ENCODE results near the gene RDH5. TPM values are rescaled to one million over a fixed set of nuclear protein-coding genes. Genes with fewer than 3 reads are reported as not detected.

RDH5 gene
- total and polyA plus RNA-seq, 2 of the 13 experiments (the other 11 are each of a cell fraction or from before 2014, with no cell fraction given): 2.6 to 5.7 TPM

GRCh38 chr12:55728186-55728938, 8.2 kb downstream of the RDH5 start (continued):
- TF ChIP-seq UBTF (CRISPR knock-in tag; IDR thresholded peaks at IDR 0.05) (peak; percentile 6; the same call in 1 of the 2 replicates), CBFB (CRISPR knock-in tag; IDR thresholded peaks at IDR 0.05) (no peak), NCOA2 (CRISPR knock-in tag; IDR thresholded peaks at IDR 0.05) (no peak), HNRNPLL (IDR thresholded peaks at IDR 0.05; ENCODE audit: low read depth, low read length, poor library complexity, severe bottlenecking) (peak; percentile 26), ZNF878 (CRISPR knock-in tag; IDR thresholded peaks at IDR 0.05) (no peak), ZBTB38 (CRISPR knock-in tag; IDR thresholded peaks at IDR 0.05) (no peak), FOXA3 (CRISPR knock-in tag; IDR thresholded peaks at IDR 0.05) (no peak), ARID2 (CRISPR knock-in tag; IDR thresholded peaks at IDR 0.05; ENCODE audit: borderline replicate concordance) (peak; percentile 28; the same call in 1 of the 2 replicates), KDM2A (CRISPR knock-in tag; IDR thresholded peaks at IDR 0.05; ENCODE audit: borderline replicate concordance, low read depth) (peak; percentile 28; the same call in 1 of the 2 replicates), ZSCAN30 (CRISPR knock-in tag; IDR thresholded peaks at IDR 0.05) (no peak), ZNF674 (CRISPR knock-in tag; IDR thresholded peaks at IDR 0.05; ENCODE audit: low read depth) (peak; percentile 6; the same call in 1 of the 2 replicates), THAP8 (CRISPR knock-in tag; IDR thresholded peaks at IDR 0.05; ENCODE audit: borderline replicate concordance) (0 out of 2 replicates have a peak, but pooled peaks have one; percentile 10), MED1 (CRISPR knock-in tag; IDR thresholded peaks at IDR 0.05) (0 out of 2 replicates have a peak, but pooled peaks have one; percentile 15), TAF15 (IDR thresholded peaks at IDR 0.05; ENCODE audit: low read depth, low read length, poor library complexity, severe bottlenecking) (no peak), ZNF30 (CRISPR knock-in tag; IDR thresholded peaks at IDR 0.05) (no peak), NAIF1 (CRISPR knock-in tag; IDR thresholded peaks at IDR 0.05; ENCODE audit: borderline replicate concordance) (no peak), ARNTL (CRISPR knock-in tag; IDR thresholded peaks at IDR 0.05) (no peak)
- TF ChIP-seq, protein P1, sequence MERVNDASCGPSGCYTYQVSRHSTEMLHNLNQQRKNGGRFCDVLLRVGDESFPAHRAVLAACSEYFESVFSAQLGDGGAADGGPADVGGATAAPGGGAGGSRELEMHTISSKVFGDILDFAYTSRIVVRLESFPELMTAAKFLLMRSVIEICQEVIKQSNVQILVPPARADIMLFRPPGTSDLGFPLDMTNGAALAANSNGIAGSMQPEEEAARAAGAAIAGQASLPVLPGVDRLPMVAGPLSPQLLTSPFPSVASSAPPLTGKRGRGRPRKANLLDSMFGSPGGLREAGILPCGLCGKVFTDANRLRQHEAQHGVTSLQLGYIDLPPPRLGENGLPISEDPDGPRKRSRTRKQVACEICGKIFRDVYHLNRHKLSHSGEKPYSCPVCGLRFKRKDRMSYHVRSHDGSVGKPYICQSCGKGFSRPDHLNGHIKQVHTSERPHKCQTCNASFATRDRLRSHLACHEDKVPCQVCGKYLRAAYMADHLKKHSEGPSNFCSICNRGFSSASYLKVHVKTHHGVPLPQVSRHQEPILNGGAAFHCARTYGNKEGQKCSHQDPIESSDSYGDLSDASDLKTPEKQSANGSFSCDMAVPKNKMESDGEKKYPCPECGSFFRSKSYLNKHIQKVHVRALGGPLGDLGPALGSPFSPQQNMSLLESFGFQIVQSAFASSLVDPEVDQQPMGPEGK (CRISPR knock-in tag; IDR thresholded peaks at IDR 0.05): peak; percentile 67
- TF ChIP-seq, protein P2, sequence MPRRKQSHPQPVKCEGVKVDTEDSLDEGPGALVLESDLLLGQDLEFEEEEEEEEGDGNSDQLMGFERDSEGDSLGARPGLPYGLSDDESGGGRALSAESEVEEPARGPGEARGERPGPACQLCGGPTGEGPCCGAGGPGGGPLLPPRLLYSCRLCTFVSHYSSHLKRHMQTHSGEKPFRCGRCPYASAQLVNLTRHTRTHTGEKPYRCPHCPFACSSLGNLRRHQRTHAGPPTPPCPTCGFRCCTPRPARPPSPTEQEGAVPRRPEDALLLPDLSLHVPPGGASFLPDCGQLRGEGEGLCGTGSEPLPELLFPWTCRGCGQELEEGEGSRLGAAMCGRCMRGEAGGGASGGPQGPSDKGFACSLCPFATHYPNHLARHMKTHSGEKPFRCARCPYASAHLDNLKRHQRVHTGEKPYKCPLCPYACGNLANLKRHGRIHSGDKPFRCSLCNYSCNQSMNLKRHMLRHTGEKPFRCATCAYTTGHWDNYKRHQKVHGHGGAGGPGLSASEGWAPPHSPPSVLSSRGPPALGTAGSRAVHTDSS (CRISPR knock-in tag; conservative IDR thresholded peaks at IDR 0.05): no peak
- TF ChIP-seq, protein P3, sequence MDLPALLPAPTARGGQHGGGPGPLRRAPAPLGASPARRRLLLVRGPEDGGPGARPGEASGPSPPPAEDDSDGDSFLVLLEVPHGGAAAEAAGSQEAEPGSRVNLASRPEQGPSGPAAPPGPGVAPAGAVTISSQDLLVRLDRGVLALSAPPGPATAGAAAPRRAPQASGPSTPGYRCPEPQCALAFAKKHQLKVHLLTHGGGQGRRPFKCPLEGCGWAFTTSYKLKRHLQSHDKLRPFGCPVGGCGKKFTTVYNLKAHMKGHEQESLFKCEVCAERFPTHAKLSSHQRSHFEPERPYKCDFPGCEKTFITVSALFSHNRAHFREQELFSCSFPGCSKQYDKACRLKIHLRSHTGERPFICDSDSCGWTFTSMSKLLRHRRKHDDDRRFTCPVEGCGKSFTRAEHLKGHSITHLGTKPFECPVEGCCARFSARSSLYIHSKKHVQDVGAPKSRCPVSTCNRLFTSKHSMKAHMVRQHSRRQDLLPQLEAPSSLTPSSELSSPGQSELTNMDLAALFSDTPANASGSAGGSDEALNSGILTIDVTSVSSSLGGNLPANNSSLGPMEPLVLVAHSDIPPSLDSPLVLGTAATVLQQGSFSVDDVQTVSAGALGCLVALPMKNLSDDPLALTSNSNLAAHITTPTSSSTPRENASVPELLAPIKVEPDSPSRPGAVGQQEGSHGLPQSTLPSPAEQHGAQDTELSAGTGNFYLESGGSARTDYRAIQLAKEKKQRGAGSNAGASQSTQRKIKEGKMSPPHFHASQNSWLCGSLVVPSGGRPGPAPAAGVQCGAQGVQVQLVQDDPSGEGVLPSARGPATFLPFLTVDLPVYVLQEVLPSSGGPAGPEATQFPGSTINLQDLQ (CRISPR knock-in tag; IDR thresholded peaks at IDR 0.05): 0 out of 2 replicates have a peak, but pooled peaks have one; percentile 10
